K562 treated with DMSO at 1 percent for 12 hours (cell line): ENCODE results near the gene NAMPT. TPM values are rescaled to one million over a fixed set of nuclear protein-coding genes. Genes with fewer than 3 reads are reported as not detected.

Experiments used
- total RNA-seq: library from RNA; unstranded; fragments of 300-600 nt; gene quantifications from 2 replicates; pipeline ENCODE4 v1.2.3, GENCODE V29; 2022; ENCODE audit not compliant: insufficient read depth

Gene NAMPT
- total RNA-seq = 22.1 and 83.5 TPM in 2 replicates

GRCh38 chr7:106284714-106285050 is at the start of gene NAMPT:
Gene NAMPT, minus strand, starts transcription at chr7:106284983. Its CDS starts 99 bp downstream, at chr7:106284884.

Other genes with a start within 250 kb of the NAMPT start
- gene SYPL1, start 172.7 kb downstream of the NAMPT start, total RNA-seq = 45.2 and 86.0 TPM in 2 replicates